HG02798 (cell line): ENCODE results near the gene ACSM4.
"Not testable (repeated sequence)": the region's sequence is repeated elsewhere in the genome, so short reads cannot be mapped to it uniquely, and the experiment has no call there.

ENCODE experiments used
- ATAC-seq: cut with Tn5 transposase; IDR thresholded peaks from one replicate; pipeline ENCODE4 v1.9.1; 2021; ENCODE audit warnings: mild to moderate bottlenecking; ENCODE audit not compliant: unreplicated experiment, poor library complexity

ACSM4 gene, protein sequence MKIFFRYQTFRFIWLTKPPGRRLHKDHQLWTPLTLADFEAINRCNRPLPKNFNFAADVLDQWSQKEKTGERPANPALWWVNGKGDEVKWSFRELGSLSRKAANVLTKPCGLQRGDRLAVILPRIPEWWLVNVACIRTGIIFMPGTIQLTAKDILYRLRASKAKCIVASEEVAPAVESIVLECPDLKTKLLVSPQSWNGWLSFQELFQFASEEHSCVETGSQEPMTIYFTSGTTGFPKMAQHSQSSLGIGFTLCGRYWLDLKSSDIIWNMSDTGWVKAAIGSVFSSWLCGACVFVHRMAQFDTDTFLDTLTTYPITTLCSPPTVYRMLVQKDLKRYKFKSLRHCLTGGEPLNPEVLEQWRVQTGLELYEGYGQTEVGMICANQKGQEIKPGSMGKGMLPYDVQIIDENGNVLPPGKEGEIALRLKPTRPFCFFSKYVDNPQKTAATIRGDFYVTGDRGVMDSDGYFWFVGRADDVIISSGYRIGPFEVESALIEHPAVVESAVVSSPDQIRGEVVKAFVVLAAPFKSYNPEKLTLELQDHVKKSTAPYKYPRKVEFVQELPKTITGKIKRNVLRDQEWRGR

DNA sequence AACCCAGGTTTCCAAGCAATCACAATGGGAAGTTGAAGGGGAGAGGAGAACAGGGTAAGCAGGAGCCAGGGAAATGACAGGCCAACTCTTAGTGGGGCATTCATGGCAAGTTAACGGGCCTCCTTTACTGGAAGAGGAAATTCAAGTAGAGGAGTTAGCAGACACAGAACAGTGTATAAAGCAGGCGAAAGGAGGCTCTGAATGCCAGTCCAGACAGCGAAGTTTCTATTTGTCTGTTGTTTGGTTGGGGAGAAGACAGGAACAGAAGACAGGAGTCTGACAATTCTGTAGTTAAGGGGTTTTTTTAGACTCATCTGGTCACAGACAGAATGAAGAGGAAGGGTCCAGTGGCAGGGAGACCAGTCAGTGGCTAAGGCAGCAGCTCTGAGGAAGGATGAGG is at the start of gene ACSM4:
Gene ACSM4, plus strand, starts transcription at position 301 of the 400 bp plus-strand sequence. CDS start 260 bp downstream, outside the sequence.
- no peak for ATAC-seq

DNA sequence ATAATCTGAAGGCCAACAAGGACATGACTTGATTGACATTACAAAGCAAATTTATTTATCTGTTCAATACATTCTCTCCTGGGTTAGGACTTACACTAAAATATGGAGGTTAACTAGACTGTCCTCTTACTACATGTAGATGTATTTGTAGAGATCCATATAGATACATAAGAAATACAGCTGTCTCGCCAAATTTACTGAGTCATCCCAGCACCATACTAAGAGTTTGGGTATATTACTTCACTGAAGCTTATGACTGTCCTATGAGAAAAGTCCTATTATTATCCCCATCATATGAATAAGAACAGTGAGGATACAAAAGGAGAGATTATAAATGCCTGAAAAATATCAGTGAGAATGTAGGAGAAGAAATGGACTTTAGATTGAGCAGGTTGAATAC is 44.8 kb upstream of the ACSM4 start:
- ATAC-seq = no peak

DNA sequence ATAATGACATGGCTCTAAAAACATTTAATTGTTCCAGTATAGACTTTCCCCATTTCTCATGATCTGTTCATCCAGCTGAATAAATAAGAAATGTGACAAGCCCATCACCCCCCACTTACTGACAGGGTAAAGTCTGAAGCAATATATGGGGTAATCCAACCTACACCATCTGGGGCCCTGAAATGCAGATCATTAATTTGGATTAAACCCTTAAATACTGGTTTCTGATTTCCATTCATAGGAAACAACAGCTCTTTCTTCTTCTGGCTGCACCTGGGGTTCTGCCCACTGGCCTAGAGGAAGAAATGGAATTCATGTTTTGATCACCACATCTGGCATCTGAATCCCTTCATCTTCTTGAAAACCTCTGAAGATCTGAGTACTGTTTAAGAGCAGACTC is 39.3 kb upstream of the ACSM4 start:
- ATAC-seq = no peak

DNA sequence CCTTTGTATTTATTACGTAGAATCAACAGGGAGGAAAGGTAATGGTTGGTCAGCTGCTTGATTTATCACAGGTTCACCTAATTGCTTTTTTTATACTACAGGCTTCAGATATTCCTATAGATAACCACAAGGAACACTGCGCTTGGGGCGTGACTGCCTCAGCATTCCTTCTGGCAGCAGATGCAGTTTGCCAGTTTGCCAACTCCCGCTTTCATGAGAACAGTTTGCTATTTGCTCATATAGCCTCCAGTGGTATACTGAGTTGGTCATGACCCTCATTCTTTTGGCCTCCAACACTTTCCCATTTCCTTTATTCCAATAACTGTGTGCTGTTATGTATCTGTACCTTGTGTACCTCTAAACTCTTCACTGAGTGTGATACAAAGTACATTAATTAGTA is 38.6 kb upstream of the ACSM4 start:
- no peak for ATAC-seq

DNA sequence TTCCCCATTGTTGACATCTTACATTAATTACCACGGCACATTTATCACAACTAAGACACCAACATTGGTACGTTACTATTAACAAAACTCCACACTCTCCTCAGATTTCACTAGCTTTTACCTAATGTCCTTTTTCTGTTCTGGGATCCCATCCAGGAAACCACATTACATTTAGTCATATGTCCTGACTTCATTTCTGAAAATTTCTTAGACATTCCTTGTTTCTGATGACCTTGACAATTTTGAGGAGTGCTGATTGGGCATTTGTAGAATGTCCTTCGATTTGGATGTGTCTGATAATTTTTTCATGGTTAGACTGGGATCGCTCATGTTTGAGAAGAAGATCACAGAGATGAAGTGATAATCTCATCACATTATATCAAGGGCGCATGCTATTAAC is 34.6 kb upstream of the ACSM4 start:
- ATAC-seq = no peak

DNA sequence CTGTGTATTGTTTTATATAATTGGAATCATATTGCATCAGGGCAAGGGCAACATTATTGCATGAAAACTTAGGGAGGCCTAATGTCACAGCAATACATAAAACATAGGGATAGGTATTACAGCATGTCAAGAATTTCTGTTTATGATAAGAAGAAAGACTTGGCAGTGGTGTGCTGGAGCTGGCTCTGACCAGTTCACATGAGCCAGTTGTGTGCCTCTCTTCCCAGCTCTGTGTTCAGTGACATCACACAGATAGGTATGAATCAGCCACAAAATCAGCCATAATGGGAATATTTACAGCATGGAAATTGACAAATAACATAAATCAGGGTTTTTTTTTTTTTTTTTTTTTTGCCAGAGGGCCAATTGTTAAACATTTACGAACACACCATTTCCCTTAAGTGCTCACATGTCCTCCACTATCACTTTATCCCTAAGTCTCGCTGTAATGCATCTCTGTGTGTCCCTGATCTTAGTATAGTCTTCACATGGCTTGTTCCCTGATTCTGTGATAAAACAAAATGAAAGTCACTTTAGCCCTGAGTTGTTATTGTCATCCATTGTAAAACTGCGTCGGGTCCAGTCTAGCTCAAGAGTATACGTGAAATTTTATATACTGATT is 31.9 kb upstream of the ACSM4 start:
- no peak for ATAC-seq

DNA sequence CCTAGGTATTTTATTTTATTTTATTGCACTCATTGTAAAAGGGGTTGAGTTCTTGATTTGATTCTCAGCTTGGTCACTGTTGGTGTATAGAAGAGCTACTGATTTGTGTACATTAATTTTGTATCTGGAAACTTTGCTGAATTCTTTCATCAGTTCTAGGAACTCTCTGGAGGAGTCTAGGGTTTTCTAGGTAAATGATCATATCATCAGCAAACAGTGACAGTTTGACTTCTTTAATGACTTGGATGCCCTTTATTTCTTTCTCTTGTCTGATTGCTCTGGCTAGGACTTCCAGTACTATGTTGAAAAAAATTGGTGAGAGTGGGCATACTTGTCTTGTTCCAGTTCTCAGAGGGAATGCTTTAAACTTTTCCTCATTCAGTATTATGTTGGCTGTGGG is 28.4 kb upstream of the ACSM4 start:
- not testable (repeated sequence) for ATAC-seq

DNA sequence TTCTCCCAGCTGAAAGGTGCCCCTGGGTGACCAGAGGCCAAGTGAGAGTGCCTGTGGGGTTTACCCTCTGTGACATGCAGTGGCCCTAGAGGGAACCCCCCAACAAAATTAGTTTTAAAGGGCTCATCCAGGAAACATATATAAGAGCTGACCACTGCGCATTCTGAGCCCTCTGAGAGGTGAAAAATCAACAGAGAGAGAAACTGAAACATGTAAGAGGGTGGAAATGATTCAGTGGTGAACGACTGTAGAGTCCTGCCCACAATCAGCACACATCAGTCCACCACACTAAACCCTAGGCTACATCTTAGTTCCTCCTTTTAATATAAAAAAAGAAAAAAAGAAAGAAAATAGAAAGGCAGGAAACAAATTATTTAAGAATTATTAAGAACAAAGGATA is 21.0 kb upstream of the ACSM4 start:
- peak; percentile 73 for ATAC-seq

DNA sequence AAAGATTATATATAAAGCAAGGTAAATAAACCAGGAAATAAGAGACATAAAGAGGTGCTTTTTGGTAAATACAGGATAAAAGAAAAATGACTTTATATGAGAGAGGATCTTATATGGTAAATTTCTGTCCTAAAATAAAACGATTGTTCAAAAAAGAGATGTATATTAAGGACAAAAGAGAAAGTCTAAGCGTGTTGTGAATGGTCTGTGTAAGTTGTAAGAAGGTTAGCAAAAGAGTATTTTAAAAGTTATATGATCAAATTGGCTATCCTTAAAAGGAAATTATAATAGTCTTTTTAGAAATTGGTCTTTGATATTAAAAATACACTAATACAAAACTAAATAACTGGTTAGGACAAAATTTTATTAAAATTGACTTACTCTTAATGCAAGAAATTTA is 14.1 kb upstream of the ACSM4 start:
- no peak for ATAC-seq

DNA sequence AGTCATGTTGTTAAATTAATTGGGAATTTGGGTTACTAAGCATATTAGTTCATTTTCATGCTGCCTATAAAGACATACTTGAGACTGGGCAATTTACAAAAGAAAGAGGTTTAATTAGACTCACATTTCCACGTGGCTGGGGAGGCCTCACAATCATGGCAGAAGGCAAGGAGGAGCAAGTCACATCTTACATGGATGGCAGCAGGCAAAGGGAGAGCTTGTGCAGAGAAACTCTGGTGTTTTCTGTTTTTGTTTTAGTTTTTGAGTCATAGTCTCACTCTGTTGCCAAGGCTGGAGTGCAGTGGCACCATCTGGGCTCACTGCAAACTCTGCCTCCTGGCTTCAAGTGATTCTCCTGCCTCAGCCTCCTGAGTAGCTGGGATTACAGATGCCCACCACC is 13.3 kb upstream of the ACSM4 start:
- not testable (repeated sequence) for ATAC-seq

DNA sequence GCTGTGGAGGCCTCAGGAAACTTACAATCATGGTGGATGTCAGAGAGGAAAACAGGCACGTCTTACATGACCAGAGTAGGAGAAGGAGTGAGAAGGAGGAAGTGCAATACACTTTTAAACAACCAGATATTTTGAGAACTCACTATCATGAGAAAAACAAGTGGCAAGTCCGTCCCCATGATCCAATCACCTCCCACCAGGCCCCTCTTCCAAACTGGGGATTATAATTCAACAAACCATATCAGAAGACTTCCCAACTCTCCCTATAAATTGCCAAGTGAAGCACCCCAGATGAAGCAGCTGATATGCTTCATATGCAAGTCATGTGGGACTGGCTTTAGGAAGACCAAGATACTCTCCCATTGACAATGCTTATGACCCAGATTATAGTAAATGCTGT is 11.6 kb upstream of the ACSM4 start:
- no peak for ATAC-seq

DNA sequence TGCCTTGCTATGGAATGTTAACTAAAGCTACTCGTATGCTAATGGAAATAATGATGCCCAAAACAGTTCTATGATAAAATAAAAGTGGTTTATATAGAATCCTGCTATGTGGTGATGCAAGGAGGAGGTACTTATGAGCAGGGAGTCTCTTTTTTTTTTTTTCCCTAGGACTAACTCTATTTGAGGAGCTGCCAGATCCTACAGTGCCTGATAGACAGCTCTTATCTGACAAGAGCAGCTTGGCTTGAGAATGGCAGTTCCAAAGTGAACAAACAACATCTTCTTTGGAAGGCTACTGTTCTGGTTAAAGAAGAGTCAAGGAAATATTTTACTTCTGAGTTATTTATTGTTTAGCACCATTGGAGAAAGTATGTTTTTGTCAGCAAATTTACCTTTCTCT is 10.2 kb upstream of the ACSM4 start:
- no peak for ATAC-seq

DNA sequence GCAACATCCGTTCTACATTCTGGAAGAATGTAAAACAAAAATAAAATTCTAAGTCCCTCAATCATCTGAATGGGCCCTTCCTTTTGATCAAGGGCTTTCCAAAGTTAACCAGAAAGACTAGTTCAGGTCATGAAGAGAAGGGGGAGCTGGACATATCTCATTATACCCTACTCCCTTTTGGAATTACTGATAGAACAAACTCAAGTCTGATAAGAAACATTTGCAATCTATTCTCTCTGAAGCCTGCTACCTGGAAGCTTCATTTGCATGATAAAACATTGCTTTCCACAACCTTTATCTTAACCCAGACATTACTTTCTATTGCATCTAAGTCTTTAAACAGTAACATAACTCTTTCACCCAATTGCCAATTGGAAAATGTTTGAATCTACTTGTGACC is 8.3 kb upstream of the ACSM4 start:
- no peak for ATAC-seq

DNA sequence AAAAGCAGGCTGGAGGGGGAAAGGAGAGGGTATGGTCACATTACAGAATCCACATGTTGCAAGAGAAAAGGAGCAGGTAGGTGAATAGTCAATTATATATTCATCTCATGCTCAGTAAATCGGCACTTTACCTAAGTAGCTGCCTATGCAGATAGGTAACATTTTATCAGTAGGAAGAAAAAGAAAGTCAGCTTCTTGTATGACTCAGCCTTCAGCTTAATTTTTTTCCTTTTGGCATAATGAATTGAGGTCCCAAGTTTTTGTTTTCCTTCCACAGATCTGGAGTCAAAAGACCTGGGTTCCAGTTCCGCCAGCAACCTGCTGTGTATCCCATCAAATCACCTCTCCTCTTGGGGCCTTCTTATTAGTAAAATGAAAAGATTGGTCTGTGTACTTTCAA is 6.0 kb upstream of the ACSM4 start:
- no peak for ATAC-seq

DNA sequence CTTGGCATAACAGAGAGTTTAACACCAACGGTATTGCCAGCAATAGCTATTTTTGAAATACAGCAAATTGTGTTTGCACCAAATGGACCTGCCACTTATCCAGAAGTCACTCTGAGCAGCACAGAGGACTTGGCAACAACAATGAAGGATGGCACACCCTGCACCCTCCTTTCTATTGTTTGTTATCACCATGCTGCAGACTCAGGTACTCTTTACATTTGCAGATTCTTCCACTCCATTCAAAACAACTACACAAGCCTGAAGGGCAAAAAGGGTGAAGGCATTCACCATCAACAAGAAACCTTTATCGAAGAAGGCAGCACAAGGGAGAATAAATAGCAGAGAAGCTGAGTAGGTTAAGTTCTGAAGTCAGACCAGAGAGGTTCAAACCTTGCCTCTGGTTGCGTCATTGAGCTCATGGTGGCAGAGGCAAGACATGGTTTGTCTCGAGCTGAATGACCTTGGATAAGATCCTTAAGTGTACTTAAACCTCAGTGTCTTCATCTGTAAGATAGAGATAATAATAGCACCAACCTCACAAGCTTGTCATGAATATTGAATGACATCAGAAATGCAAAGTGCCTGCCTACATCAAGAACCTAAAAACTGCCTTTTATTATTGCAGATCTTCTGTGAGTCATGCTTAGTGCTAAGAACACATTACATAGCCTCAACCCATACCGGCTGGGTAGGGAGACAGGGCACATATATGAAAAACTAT is 1.4 kb upstream of the ACSM4 start:
- ATAC-seq = no peak

DNA sequence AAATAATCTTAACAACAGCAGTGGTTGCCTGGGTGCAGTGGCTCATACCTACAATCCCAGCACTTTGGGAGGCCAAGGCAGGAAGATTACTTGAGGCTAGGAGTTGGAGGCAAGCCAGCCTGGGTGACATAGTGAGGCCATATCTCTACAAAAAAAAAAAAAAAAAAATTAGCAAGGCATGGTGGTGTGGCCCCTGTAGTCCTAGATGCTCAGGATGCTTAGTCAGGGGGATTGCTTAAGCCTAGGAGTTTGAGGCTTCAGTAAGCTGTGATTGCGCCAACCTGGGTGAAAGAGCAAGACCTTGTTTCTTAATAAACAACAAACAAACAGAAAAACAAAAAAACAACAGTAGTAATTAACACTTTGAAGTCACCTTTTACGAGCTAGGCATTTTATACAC is 642 bp upstream of the ACSM4 start:
- ATAC-seq = no peak

DNA sequence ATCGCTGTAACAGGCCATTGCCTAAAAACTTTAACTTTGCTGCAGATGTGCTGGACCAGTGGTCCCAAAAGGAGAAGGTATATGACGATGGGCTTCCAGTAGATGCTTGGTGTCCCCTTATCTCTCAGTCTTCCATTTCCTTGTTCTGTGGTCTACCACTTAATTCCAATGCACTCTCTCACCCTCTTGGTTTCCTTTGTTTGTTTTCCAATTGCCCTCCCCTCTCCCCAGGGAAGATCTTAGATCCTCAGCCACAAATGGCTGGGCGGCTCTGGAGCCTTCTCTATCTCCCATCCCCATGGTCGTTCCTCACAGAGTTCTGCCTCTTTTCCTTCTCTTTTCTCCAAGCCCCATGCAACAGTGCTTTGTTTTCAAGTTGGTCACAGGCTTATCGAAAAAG is 584 bp downstream of the ACSM4 start:
- no peak for ATAC-seq

DNA sequence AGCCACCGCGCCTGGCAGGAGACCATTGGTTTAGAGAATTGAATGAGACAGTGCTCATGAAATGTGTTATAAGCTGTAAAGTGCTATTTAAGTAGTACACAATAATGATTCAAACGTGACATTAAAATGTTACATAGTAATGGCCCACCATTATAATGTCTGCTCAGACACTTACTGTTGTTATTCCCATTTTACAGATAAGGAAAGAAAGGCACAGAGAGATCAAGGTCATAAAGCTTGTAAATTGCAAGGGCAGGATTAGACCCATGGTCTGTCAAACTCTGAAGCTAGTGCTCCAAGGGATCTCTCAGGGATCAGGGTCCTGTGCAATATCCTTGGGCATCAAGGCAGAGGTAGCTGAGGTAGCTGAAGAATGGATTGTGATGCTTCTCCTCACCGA is 6.2 kb downstream of the ACSM4 start:
- ATAC-seq = no peak

DNA sequence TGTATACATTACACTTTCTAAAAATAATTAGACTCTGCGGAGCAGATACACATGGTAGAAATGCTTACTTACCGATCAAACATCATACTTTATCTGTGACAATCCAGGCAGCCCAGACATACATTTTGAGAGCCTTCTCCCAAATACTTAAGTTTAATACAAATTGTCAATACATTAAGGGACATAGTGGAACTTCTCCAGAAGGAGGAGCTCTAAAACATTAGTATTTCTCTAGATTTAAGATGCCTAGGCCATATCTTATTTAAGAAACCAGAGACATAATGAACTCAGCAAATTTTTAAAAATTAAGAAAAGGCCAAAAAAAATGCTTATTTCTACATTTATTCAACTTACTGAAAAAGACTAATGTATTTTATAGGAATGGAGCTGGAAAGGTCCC is 16.1 kb downstream of the ACSM4 start:
- ATAC-seq = no peak

DNA sequence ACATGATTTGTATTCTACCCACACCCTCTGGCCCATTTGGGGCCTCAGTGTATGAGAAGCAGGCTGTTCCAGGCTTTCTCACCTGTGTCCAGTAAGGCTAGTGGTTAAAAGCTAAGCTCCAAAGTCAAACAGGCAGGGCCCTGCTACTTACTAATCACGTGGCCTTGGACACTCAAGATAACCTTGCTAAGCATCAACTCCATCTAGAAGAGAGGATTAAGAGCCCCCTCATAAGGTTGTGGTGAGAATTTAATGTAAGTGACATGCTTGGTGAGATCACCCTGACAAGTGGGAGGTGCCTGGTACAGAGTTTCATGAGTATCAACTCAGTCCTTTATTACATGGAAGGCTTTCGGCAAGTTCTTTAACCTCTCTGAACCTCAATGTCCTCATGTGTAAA is 17.8 kb downstream of the ACSM4 start:
- no peak for ATAC-seq

DNA sequence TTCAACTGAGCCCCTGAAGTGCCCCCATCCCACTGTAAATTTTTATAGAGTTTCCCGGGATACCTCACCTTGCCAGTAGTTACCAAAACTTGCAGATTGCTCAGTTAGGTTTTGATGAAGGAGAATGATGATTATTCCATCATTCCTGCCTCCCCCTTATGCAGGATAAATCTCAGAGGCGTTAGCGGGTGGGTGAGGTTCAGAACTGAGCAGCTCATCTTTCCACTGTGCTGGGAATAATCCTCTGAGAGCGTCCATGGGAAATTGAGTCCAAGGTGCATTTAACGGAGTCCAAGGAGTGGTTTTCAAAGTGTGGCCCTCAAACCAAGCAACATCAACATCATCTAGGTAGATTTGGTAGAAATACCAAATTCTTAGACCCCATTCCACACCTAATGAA is 18.7 kb downstream of the ACSM4 start:
- ATAC-seq = no peak
